HEK293 (cell line): ENCODE measurements around the gene ABCA7.

Source experiments
- CTCF ChIA-PET: fragments of 350-600 bp; formaldehyde crosslinking; extraction: SDS; loops from one replicate; lab custom pipeline; 2021; ENCODE audit warnings: antibody characterized with exemption; lab: Yijun Ruan, JAX
- POLR2A ChIA-PET: fragments of 300-600 bp; formaldehyde crosslinking; extraction: SDS; loops from one replicate; lab custom pipeline; 2020; ENCODE audit warnings: antibody characterized with exemption, inconsistent platforms; lab: Yijun Ruan, JAX
- H3K27ac ChIP-seq: fragments of 200-500 bp; sonication (Bioruptor generic); 2 replicates; pipeline ENCODE4 v1.5.1; 2014; ENCODE audit warnings: low read depth, low read length, control low read depth, inconsistent platforms; ENCODE audit errors: extremely low read depth
- H3K36me3 ChIP-seq, 2 experiments: fragments of 200-500 bp in 1 of 2; sonication (Bioruptor generic) in 1 of 2; 1 replicate in 1 of 2; 2 replicates in 1 of 2; pipeline ENCODE4 v1.5.1; 2014 to 2017; ENCODE audit warnings: inconsistent platforms in 2 of 2, low read length in 2 of 2; ENCODE audit not compliant: control insufficient read depth in 2 of 2, insufficient read depth in 1 of 2
- H3K4me1 ChIP-seq: fragments of 200-500 bp; sonication (Bioruptor generic); 2 replicates; pipeline ENCODE4 v1.5.1; 2014; ENCODE audit warnings: mild to moderate bottlenecking, low read length, inconsistent platforms; ENCODE audit not compliant: control insufficient read depth, insufficient read depth
- H3K4me3 ChIP-seq: 2 replicates; pipeline ENCODE4 v1.5.1; 2011; ENCODE audit warnings: low read depth, mild to moderate bottlenecking, control low read depth, low read length, moderate library complexity
- H3K9me3 ChIP-seq: fragments of 200-500 bp; sonication (Bioruptor generic); 2 replicates; pipeline ENCODE4 v1.5.1; 2014; ENCODE audit warnings: low read depth, low read length, inconsistent platforms; ENCODE audit not compliant: control insufficient read depth, insufficient read depth
- BCL11A ChIP-seq: fragments of 450-650 bp; formaldehyde crosslinking; IDR thresholded peaks from 2 replicates; pipeline ENCODE4 v1.5.1; 2016; ENCODE audit warnings: low read depth, missing biosample characterization, missing genetic modification characterization
- EGR2 ChIP-seq: fragments of 450-650 bp; formaldehyde crosslinking; IDR thresholded peaks from 2 replicates; pipeline ENCODE4 v1.5.1; 2016; ENCODE audit warnings: low read depth, missing biosample characterization, missing genetic modification characterization
- GLI4 ChIP-seq: fragments of 450-650 bp; formaldehyde crosslinking; IDR thresholded peaks from 2 replicates; pipeline ENCODE4 v1.5.1; 2016; ENCODE audit warnings: missing biosample characterization, missing genetic modification characterization
- IKZF3 ChIP-seq: fragments of 450-650 bp; IDR thresholded peaks from 2 replicates; pipeline ENCODE4 v1.5.0; 2018; ENCODE audit warnings: missing biosample characterization, mild to moderate bottlenecking, missing genetic modification characterization, moderate library complexity
- KLF1 ChIP-seq: fragments of 450-650 bp; formaldehyde crosslinking; IDR thresholded peaks from 2 replicates; pipeline ENCODE4 v1.5.1; 2016; ENCODE audit warnings: missing biosample characterization, missing genetic modification characterization
- KLF8 ChIP-seq: fragments of 450-650 bp; formaldehyde crosslinking; IDR thresholded peaks from 2 replicates; pipeline ENCODE4 v1.5.1; 2016; ENCODE audit warnings: missing biosample characterization, missing genetic modification characterization
- SP3 ChIP-seq: fragments of 450-650 bp; formaldehyde crosslinking; IDR thresholded peaks from 2 replicates; pipeline ENCODE4 v1.5.1; 2016; ENCODE audit warnings: missing biosample characterization, missing genetic modification characterization
- TCF7L2 ChIP-seq: IDR thresholded peaks from 2 replicates; pipeline ENCODE4 v1.6.1; 2011; ENCODE audit warnings: low read depth, mild to moderate bottlenecking, inconsistent platforms, low read length, moderate library complexity, borderline replicate concordance
- ZBTB8A ChIP-seq: fragments of 450-650 bp; formaldehyde crosslinking; IDR thresholded peaks from 2 replicates; pipeline ENCODE4 v1.5.1; 2016; ENCODE audit warnings: missing biosample characterization, missing genetic modification characterization
- ZFP3 ChIP-seq: fragments of 450-650 bp; formaldehyde crosslinking; IDR thresholded peaks from 2 replicates; pipeline ENCODE4 v1.5.1; 2016; ENCODE audit warnings: low read depth, missing biosample characterization, missing genetic modification characterization
- ZNF112 ChIP-seq: fragments of 450-650 bp; formaldehyde crosslinking; IDR thresholded peaks from 2 replicates; pipeline ENCODE4 v1.5.0; 2017; ENCODE audit warnings: missing biosample characterization, missing genetic modification characterization
- ZNF114 ChIP-seq: fragments of 450-650 bp; formaldehyde crosslinking; IDR thresholded peaks from 2 replicates; pipeline ENCODE4 v1.5.0; 2017; ENCODE audit warnings: missing biosample characterization, missing genetic modification characterization
- ZNF16 ChIP-seq: fragments of 450-650 bp; formaldehyde crosslinking; IDR thresholded peaks from 2 replicates; pipeline ENCODE4 v1.5.1; 2016; ENCODE audit warnings: low read depth, missing biosample characterization, missing genetic modification characterization
- ZNF19 ChIP-seq: fragments of 450-650 bp; formaldehyde crosslinking; IDR thresholded peaks from 2 replicates; pipeline ENCODE4; 2016; ENCODE audit warnings: missing biosample characterization, missing genetic modification characterization, low read depth
- ZNF211 ChIP-seq: fragments of 450-650 bp; formaldehyde crosslinking; IDR thresholded peaks from 2 replicates; pipeline ENCODE4 v1.5.1; 2016; ENCODE audit warnings: low read depth, missing biosample characterization, missing genetic modification characterization
- ZNF214 ChIP-seq: fragments of 450-650 bp; formaldehyde crosslinking; IDR thresholded peaks from 2 replicates; pipeline ENCODE4 v1.5.1; 2017; ENCODE audit warnings: missing biosample characterization, mild to moderate bottlenecking, missing genetic modification characterization, borderline replicate concordance
- ZNF324 ChIP-seq: fragments of 450-650 bp; formaldehyde crosslinking; IDR thresholded peaks from 2 replicates; pipeline ENCODE4 v1.5.1; 2016; ENCODE audit warnings: missing biosample characterization, missing genetic modification characterization
- ZNF366 ChIP-seq: fragments of 450-650 bp; formaldehyde crosslinking; conservative IDR thresholded peaks from 2 replicates; pipeline ENCODE4 v1.5.1; 2016; ENCODE audit warnings: missing biosample characterization, missing genetic modification characterization
- ZNF404 ChIP-seq: fragments of 450-650 bp; formaldehyde crosslinking; IDR thresholded peaks from 2 replicates; pipeline ENCODE4 v1.5.1; 2017; ENCODE audit warnings: missing biosample characterization, missing genetic modification characterization
- ZNF529 ChIP-seq: fragments of 450-650 bp; formaldehyde crosslinking; IDR thresholded peaks from 2 replicates; pipeline ENCODE4 v1.5.1; 2017; ENCODE audit warnings: missing genetic modification characterization, missing biosample characterization; ENCODE audit not compliant: insufficient replicate concordance
- ZNF555 ChIP-seq: fragments of 450-650 bp; formaldehyde crosslinking; conservative IDR thresholded peaks from 2 replicates; pipeline ENCODE4 v1.5.1; 2017; ENCODE audit warnings: missing biosample characterization, mild to moderate bottlenecking, missing genetic modification characterization, inconsistent platforms
- ZNF660 ChIP-seq: fragments of 450-650 bp; IDR thresholded peaks from 2 replicates; pipeline ENCODE4 v1.5.1; 2018; ENCODE audit warnings: missing biosample characterization, mild to moderate bottlenecking, missing genetic modification characterization
- TF ChIP-seq, protein P1 (sequence below): fragments of 450-650 bp; formaldehyde crosslinking; IDR thresholded peaks from 2 replicates; pipeline ENCODE4 v1.5.1; 2016; ENCODE audit warnings: missing biosample characterization, missing genetic modification characterization
- TF ChIP-seq, protein P2 (sequence below): fragments of 450-650 bp; formaldehyde crosslinking; IDR thresholded peaks from 2 replicates; pipeline ENCODE4 v1.5.1; 2016; ENCODE audit warnings: missing biosample characterization, missing genetic modification characterization
- TF ChIP-seq, protein P3 (sequence below): fragments of 450-650 bp; formaldehyde crosslinking; IDR thresholded peaks from 2 replicates; pipeline ENCODE4 v1.5.1; 2016; ENCODE audit warnings: missing biosample characterization, missing genetic modification characterization

Gene ABCA7

DNA sequence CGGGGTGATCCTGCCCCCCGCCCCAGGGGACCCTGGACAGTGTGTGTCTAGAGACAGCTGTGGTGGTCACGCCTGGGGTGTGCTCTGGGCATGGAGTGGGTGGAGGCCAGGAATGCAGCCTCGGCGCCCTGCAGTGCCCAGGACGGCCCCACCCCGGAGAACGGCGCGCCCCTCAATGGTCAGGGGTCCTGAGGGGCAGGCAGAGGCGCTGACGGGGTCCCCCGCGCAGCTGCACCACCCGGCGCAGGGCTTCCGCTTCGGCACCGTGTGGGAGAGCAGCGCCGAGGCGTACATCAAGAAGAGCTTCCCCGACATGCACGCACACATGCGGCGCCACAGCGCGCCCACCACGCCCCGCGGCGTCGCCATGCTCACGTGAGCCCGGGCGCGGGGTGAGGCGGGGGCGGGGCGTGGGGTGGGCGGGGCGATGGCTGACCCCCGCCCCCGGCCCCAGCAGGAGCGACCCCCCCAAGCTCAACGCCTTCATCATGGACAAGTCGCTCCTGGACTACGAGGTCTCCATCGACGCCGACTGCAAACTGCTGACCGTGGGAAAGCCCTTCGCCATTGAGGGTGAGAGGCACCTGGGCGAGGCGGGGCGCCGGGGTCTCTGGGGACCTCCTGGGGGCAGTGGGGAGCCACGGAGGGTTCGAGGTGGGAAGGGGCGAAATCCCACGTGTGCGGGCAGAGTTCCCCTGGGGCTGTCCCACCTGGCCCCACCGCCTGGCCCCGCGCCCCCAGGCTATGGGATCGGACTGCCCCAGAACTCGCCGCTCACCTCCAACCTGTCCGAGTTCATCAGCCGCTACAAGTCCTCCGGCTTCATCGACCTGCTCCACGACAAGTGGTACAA, 32.3 kb upstream of the ABCA7 start (continued):
- TF ChIP-seq TCF7L2 (no peak), ZNF114 (tag by site-specific recombination) (no peak), IKZF3 (tag by site-specific recombination) (no peak), ZNF211 (tag by site-specific recombination) (no peak), GLI4 (tag by site-specific recombination) (no peak), ZBTB8A (tag by site-specific recombination) (no peak), ZNF555 (tag by site-specific recombination) (no peak), ZNF19 (tag by site-specific recombination) (no peak), ZNF112 (tag by site-specific recombination) (no peak), KLF1 (peak; percentile 2; the same call in 1 of the 2 replicates), ZNF529 (tag by site-specific recombination) (no peak), SP3 (no peak), EGR2 (tag by site-specific recombination) (no peak), ZNF324 (tag by site-specific recombination) (no peak), ZNF214 (tag by site-specific recombination) (no peak), BCL11A (tag by site-specific recombination) (peak; percentile 73), ZNF16 (peak; percentile 24; the same call in 1 of the 2 replicates), ZNF404 (tag by site-specific recombination) (no peak), ZNF660 (no peak)
- TF ChIP-seq, protein P1, sequence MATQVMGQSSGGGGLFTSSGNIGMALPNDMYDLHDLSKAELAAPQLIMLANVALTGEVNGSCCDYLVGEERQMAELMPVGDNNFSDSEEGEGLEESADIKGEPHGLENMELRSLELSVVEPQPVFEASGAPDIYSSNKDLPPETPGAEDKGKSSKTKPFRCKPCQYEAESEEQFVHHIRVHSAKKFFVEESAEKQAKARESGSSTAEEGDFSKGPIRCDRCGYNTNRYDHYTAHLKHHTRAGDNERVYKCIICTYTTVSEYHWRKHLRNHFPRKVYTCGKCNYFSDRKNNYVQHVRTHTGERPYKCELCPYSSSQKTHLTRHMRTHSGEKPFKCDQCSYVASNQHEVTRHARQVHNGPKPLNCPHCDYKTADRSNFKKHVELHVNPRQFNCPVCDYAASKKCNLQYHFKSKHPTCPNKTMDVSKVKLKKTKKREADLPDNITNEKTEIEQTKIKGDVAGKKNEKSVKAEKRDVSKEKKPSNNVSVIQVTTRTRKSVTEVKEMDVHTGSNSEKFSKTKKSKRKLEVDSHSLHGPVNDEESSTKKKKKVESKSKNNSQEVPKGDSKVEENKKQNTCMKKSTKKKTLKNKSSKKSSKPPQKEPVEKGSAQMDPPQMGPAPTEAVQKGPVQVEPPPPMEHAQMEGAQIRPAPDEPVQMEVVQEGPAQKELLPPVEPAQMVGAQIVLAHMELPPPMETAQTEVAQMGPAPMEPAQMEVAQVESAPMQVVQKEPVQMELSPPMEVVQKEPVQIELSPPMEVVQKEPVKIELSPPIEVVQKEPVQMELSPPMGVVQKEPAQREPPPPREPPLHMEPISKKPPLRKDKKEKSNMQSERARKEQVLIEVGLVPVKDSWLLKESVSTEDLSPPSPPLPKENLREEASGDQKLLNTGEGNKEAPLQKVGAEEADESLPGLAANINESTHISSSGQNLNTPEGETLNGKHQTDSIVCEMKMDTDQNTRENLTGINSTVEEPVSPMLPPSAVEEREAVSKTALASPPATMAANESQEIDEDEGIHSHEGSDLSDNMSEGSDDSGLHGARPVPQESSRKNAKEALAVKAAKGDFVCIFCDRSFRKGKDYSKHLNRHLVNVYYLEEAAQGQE (tag by site-specific recombination): no peak
- TF ChIP-seq, protein P2, sequence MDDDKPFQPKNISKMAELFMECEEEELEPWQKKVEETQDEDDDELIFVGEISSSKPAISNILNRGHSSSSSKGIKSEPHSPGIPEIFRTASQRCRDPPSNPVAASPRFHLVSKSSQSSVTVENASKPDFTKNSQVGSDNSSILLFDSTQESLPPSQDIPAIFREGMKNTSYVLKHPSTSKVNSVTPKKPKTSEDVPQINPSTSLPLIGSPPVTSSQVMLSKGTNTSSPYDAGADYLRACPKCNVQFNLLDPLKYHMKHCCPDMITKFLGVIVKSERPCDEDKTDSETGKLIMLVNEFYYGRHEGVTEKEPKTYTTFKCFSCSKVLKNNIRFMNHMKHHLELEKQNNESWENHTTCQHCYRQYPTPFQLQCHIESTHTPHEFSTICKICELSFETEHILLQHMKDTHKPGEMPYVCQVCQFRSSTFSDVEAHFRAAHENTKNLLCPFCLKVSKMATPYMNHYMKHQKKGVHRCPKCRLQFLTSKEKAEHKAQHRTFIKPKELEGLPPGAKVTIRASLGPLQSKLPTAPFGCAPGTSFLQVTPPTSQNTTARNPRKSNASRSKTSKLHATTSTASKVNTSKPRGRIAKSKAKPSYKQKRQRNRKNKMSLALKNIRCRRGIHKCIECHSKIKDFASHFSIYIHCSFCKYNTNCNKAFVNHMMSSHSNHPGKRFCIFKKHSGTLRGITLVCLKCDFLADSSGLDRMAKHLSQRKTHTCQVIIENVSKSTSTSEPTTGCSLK (tag by site-specific recombination): no peak

DNA sequence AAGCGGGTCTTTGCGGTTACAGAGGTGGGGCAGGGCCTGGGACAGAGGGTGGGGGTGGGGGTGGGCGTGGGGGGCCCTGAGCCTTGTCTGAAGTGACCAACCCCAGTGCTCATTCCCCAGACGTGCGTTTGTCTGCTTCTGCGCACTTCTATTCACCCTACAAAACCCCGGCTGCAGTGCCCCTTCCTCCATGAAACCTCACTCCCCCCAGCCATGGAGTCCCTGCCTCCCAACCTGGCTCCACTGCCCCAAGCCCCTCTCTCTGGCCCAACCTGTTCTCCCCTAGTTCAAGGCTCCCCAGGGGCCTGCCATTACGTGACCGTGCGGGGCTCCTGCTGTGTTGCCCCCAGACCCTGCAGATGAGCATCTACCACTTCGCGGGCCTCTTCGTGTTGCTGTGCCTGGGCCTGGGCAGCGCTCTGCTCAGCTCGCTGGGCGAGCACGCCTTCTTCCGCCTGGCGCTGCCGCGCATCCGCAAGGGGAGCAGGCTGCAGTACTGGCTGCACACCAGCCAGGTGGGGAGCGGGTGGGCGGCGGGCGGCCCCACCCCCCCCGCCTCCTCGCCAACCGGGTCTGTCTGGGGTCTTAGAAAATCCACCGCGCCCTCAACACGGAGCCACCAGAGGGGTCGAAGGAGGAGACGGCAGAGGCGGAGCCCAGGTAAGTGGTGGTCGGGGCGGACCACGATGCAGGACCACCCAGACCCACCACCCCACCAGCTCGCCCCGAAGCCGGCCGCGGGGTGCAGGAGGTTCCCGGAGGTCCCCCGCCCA, 31.5 kb upstream of the ABCA7 start:
- H3K27ac ChIP-seq: no peak overlapping the region
- H3K36me3 ChIP-seq: peaks cover 0 to 35% of the 10 kb centered on the region in 2 experiments; a peak in 1 of 3 replicates
- CTCF ChIA-PET: no interaction called here
- no peaks in the 10 kb centered on the region for H3K4me1 ChIP-seq
- POLR2A ChIA-PET: interaction anchor here (0.5 kb wide), 1 partner anchor 17 kb away, joined by 3 read pairs; no protein-coding TSS in a partner anchor
- peak; percentile 98 for TF ChIP-seq ZFP3 (tag by site-specific recombination)
- peak; percentile 82 for TF ChIP-seq KLF8
- no peak for TF ChIP-seq ZNF366 (tag by site-specific recombination)
- TF ChIP-seq EGR2 (tag by site-specific recombination): 0 out of 2 replicates have a peak, but pooled peaks have one; percentile 6
- TF ChIP-seq, protein P3, sequence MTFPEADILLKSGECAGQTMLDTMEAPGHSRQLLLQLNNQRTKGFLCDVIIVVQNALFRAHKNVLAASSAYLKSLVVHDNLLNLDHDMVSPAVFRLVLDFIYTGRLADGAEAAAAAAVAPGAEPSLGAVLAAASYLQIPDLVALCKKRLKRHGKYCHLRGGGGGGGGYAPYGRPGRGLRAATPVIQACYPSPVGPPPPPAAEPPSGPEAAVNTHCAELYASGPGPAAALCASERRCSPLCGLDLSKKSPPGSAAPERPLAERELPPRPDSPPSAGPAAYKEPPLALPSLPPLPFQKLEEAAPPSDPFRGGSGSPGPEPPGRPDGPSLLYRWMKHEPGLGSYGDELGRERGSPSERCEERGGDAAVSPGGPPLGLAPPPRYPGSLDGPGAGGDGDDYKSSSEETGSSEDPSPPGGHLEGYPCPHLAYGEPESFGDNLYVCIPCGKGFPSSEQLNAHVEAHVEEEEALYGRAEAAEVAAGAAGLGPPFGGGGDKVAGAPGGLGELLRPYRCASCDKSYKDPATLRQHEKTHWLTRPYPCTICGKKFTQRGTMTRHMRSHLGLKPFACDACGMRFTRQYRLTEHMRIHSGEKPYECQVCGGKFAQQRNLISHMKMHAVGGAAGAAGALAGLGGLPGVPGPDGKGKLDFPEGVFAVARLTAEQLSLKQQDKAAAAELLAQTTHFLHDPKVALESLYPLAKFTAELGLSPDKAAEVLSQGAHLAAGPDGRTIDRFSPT (tag by site-specific recombination): peak; percentile 65
- H3K4me3 ChIP-seq: no peak overlapping the region
- H3K9me3 ChIP-seq: no peaks in the 10 kb centered on the region
